Activated naive CD4-positive, alpha-beta T cell treated with anti-CD3 and anti-CD28 coated beads, Interleukin-2, amount 50 U/mL, for 72 hours (primary cell): ENCODE measurements around the gene P2RX4. TPM values are rescaled to one million over a fixed set of nuclear protein-coding genes. Genes with fewer than 3 reads are reported as not detected.
"Not testable (repeated sequence)": the region's sequence is repeated elsewhere in the genome, so short reads cannot be mapped to it uniquely, and the experiment has no call there.

Experiments
- ATAC-seq, 2 donors: fragments of 150-1000 bp; cut with Tn5 transposase; 2 replicates each; pipeline ENCODE4 v1.10.0; 2021; ENCODE audit warnings: mild to moderate bottlenecking in 2 of 2, moderate library complexity in 2 of 2
- DNase-seq, 2 donors: peaks; one replicate each; pipeline ENCODE4 v3.0.0; 2021 to 2022; ENCODE audit warnings: low spot score in 2 of 2
- H3K27ac Mint-ChIP-seq, 2 donors: one replicate each; pipeline ENCODE4 v1.8.0; 2022; ENCODE audit warnings: mild to moderate bottlenecking in 2 of 2, mixed read lengths in 2 of 2
- H3K36me3 Mint-ChIP-seq, 2 donors: one replicate each; pipeline ENCODE4 v1.8.0; 2022; ENCODE audit warnings: mixed read lengths in 2 of 2
- H3K9me3 Mint-ChIP-seq, 2 donors: one replicate each; pipeline ENCODE4 v1.8.0; 2022; ENCODE audit warnings: mixed read lengths in 2 of 2
- total RNA-seq, 2 donors: library from RNA; stranded (reverse); gene quantifications; one replicate each; pipeline ENCODE4 v1.2.3, GENCODE V29; 2022

The P2RX4 gene
- total RNA-seq, 2 donors from 2014 or later = 15.5 to 17.9 TPM

DNA sequence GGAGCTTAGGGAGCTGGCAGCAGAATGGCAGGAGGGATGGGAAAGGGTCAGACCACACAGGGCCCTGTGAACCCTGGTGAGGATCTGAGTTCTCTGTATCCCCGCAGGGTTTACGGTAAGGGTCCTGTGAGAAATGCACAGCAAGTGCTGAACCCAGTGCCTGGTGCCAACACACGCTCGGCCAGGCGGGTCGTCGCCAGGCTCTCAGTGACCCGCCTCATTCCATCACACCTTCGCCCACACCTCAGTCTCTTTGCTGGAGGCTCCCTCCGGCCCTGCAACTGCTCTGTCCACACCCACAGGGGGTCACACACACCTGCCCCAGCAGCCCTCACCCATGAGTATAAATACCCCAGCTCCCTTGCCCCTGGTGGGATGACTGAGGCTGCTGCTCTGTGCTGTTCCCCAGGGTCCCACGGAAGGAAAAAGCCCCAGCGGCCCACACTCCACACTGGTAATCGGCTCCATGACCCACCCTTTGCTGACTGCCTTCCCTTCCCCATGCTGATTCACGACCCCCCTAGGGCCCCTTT lies 63.5 kb downstream of the P2RX4 start:
- ATAC-seq (no peak), DNase-seq (no peak)
- Mint-ChIP-seq H3K27ac (no peak overlapping the region), H3K36me3 (peaks cover 7 to 10% of the 10 kb centered on the region in 2 donors), H3K9me3 (no peaks in the 10 kb centered on the region)

DNA sequence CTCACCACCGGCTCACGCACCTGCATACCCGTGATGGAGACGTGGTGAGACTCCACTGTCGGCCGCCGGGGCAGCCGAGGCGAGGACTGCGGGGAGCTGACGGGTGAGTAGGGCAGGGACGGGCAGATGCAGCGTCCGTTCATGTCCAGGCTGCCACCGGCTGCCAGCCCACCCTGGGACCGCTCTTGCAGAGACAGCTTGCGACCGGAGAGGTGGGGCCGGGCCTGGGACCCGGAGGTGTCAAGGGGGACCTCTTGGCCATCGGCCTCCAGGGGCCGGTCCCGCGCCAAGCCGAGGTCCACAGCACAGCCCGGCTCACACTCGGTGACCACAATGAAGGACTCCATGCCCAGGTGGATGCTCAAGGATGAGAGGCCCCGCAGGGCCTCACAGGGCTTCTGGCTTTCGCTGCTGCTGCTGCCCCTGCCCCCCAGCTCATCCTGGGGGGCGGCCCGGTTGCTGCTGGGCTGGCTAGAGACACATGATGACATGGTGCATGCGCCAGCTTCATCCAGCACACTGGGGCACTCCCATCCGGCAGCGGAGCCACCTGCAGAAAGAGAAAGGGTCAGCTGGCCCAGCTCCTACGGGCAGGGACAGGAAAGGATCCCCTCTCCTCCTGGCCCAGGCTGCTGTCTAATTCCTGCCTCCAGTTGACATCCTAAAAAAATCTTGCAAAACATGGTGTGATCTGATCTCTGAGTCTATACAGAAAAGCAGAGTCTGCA lies 64.3 kb downstream of the P2RX4 start:
- ATAC-seq = no peak
- peaks cover 7 to 12% of the 10 kb centered on the region in 2 donors for H3K36me3 Mint-ChIP-seq

DNA sequence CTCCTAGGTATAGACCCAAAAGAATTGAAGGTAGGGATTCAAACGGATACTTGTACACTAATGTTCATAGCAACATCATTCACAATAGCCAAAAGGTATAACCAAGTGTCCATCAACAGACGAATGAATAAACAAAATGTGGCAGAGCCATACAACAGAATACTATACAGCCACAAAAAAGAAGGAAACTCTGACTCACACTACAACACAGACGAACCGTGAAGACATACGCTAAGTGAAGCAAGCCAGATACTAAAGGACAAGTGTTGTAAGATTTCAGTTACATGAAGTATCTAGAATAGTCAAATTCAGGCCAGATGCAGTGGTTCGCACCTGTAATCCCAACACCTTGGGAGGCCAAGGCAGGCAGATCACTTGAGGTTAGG lies 67.4 kb downstream of the P2RX4 start:
- peaks cover 0 to 6% of the 10 kb centered on the region in 2 donors for H3K36me3 Mint-ChIP-seq
- DNase-seq = no peak
- no peaks in the 10 kb centered on the region for H3K9me3 Mint-ChIP-seq
- ATAC-seq = peak in 1 of 2 donors; percentile 71
- no peak overlapping the region for H3K27ac Mint-ChIP-seq

More for the DNA sequence above, 64.3 kb downstream of the P2RX4 start:
- no peak overlapping the region for H3K27ac Mint-ChIP-seq
- DNase-seq = no peak
- no peaks in the 10 kb centered on the region for H3K9me3 Mint-ChIP-seq

- ATAC-seq (no peak), DNase-seq (no peak)
- Mint-ChIP-seq H3K36me3 (peaks cover 0 to 6% of the 10 kb centered on the region in 2 donors), H3K9me3 (no peaks in the 10 kb centered on the region), H3K27ac (peak overlapping the region; percentile 40 to 50)
Measured at GRCh38 chr12:121278169-121279070, 68.5 kb downstream of the P2RX4 start.

GRCh38 chr12:121279071-121279375 lies 69.1 kb downstream of the P2RX4 start:
- Mint-ChIP-seq H3K27ac (peak overlapping the region; percentile 40 to 50), H3K9me3 (no peaks in the 10 kb centered on the region)

GRCh38 chr12:121279507-121279915 lies 69.6 kb downstream of the P2RX4 start:
- Mint-ChIP-seq H3K9me3 (no peaks in the 10 kb centered on the region), H3K36me3 (peaks cover 0 to 6% of the 10 kb centered on the region in 2 donors), H3K27ac (no peak overlapping the region)
- ATAC-seq (no peak), DNase-seq (no peak)

More at GRCh38 chr12:121279071-121279375, 69.1 kb downstream of the P2RX4 start:
- DNase-seq (no peak), ATAC-seq (no peak)
- peaks cover 0 to 6% of the 10 kb centered on the region in 2 donors for H3K36me3 Mint-ChIP-seq

- H3K36me3 Mint-ChIP-seq, DNase-seq, ATAC-seq, H3K27ac Mint-ChIP-seq, H3K9me3 Mint-ChIP-seq: not testable (repeated sequence)
Measured at GRCh38 chr12:121280531-121280930, 70.6 kb downstream of the P2RX4 start.

GRCh38 chr12:121281116-121281515 lies 71.2 kb downstream of the P2RX4 start:
- not testable (repeated sequence) for H3K36me3 Mint-ChIP-seq, DNase-seq, H3K9me3 Mint-ChIP-seq, ATAC-seq
- H3K27ac Mint-ChIP-seq = peak overlapping the region in 1 of 2 donors; percentile 36

DNA sequence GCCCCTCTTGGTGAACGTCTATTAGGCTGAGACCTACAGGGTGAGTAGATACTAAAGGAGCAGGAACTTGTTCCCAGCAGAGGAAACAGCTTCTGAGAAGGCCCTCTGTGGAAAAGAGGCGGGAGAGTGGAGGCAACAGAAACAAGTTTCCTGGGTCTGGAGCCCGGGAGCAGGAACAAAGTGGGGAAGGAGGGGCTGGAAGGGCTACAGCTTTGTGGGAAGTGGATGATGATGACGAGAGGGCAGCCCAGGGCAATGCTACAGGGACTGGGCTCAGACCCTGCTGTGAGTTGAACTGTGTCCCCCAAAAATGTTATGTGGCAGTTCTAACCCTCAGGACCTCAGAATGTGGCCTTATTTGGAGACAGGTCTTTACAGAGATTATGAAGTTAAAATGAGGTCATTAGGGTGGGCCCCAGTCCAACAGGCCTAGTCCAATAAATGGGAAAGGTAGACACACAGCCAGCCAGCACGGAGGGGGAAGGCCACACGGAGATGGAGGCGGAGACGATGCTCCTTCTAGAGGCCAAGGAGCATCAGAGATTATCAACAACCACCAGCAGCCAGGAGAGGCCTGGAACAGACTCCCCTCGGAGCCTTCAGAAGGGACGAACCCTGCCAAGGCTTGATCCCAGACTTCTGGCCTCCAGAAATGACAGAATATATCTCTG lies 72.3 kb downstream of the P2RX4 start:
- no peaks in the 10 kb centered on the region for H3K9me3 Mint-ChIP-seq
- H3K27ac Mint-ChIP-seq = peak overlapping the region in 1 of 2 donors; percentile 34

GRCh38 chr12:121282910-121283309 lies 73.0 kb downstream of the P2RX4 start:
- not testable (repeated sequence) for H3K36me3 Mint-ChIP-seq, ATAC-seq, DNase-seq, H3K9me3 Mint-ChIP-seq, H3K27ac Mint-ChIP-seq

More for the DNA sequence above, 72.3 kb downstream of the P2RX4 start:
- H3K36me3 Mint-ChIP-seq = peaks cover 0 to 6% of the 10 kb centered on the region in 2 donors
- ATAC-seq (no peak), DNase-seq (no peak)

DNA sequence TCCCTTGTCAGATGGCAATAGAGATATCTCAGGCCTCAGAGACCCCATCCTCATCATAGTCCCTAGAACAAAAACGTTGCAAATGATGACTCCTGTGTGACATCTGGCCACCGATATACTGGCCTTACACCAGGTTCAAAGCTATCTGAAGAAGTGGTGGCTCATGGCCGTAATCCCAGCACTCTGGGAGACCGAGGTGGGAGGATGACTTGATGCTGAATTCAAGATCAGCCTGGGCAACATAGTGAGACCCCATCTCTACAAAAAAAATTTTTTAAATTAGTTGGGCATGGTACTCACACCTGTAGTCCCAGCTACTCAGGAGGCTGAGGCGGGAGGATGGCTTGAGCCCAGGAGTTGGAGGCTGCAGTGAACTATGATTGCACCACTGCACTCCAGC lies 73.5 kb downstream of the P2RX4 start:
- ATAC-seq (no peak), DNase-seq (no peak)
- no peaks in the 10 kb centered on the region for H3K9me3 Mint-ChIP-seq
- peaks cover 0 to 6% of the 10 kb centered on the region in 2 donors for H3K36me3 Mint-ChIP-seq
- no peak overlapping the region for H3K27ac Mint-ChIP-seq

Other genes starting within 250 kb of the P2RX4 start
- gene HNF1A, start 231.6 kb upstream of the P2RX4 start, total RNA-seq = not detected
- gene C12orf43, start 193.6 kb upstream of the P2RX4 start, total RNA-seq = 10 to 100 TPM; 16.9 to 19.9 TPM
- 10 to 100 TPM in 1 of 2 donors, 1 to 10 TPM in 1; 2.6 to 16.3 TPM for gene OASL, start 170.9 kb upstream of the P2RX4 start, total RNA-seq
- gene P2RX7, start 77.3 kb upstream of the P2RX4 start, total RNA-seq = 1 to 10 TPM; 1.2 to 7.3 TPM
- gene CAMKK2, start 86.6 kb downstream of the P2RX4 start, total RNA-seq = 10 to 100 TPM; 15.0 to 27.7 TPM
- gene ANAPC5, start 142.3 kb downstream of the P2RX4 start, total RNA-seq = 100 to 1,000 TPM in 1 of 2 donors, 10 to 100 TPM in 1; 95.5 to 125 TPM
- gene RNF34, start 190.0 kb downstream of the P2RX4 start, total RNA-seq = 10 to 100 TPM; 55.1 to 83.0 TPM